Activated T-helper 1 cell treated with anti-CD3 and anti-CD28 coated beads, Interleukin-2, amount 50 U/mL, for 16 hours (primary cell): ENCODE results near the gene ERICH3.

Experiments used
- DNase-seq, 2 donors: peaks; one replicate each; pipeline ENCODE4 v3.0.0-alpha.2; 2020; ENCODE audit warnings: low read depth in 1 of 2, low spot score in 1 of 2

ERICH3 gene

DNA sequence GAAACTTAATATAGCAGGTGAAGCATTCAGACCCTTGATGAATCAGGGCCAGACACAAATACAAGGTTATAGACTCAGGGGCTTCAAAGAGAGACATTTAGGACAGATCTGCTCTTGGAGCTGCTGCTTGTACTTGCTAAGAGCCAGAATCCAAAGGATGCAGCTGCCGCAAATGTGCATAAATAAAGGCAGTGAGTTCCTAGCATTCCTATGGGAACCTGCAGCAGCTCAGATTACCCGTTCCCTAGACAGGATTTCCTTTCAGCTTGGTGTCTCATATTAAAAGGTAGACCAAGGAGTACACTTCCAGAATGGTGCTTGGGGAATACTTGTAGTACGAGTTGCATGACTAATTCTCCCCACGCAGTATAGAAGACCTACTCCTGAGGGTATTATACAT, 151.4 kb downstream of the ERICH3 start:
- no peak for DNase-seq
